Panc1 (cell line): ENCODE measurements around the gene EMID1.

ENCODE experiments used
- CTCF ChIP-seq: fragments of 450-650 bp; IDR thresholded peaks from 2 replicates; pipeline ENCODE4 v1.5.1; 2017; ENCODE audit warnings: mild to moderate bottlenecking
- POLR2AphosphoS5 ChIP-seq: IDR thresholded peaks from 2 replicates; pipeline ENCODE4 v1.6.1; 2012; ENCODE audit warnings: mild to moderate bottlenecking, low read depth, low read length, moderate library complexity

- no peak for TF ChIP-seq POLR2AphosphoS5
- TF ChIP-seq CTCF = no peak
Measured at GRCh38 chr22:29157759-29158535, 47.7 kb upstream of the EMID1 start.
